Activated CD4-positive, alpha-beta T cell treated with anti-CD3 and anti-CD28 coated beads for 24 hours (primary cell): ENCODE results near the gene WFDC1.
"Not testable (repeated sequence)": the region's sequence is repeated elsewhere in the genome, so short reads cannot be mapped to it uniquely, and the experiment has no call there.

Experiments used
- DNase-seq, 2 donors: peaks; one replicate each; pipeline ENCODE4 v3.0.0-alpha.2; 2020; ENCODE audit warnings: low read depth in 2 of 2

The WFDC1 gene

DNA sequence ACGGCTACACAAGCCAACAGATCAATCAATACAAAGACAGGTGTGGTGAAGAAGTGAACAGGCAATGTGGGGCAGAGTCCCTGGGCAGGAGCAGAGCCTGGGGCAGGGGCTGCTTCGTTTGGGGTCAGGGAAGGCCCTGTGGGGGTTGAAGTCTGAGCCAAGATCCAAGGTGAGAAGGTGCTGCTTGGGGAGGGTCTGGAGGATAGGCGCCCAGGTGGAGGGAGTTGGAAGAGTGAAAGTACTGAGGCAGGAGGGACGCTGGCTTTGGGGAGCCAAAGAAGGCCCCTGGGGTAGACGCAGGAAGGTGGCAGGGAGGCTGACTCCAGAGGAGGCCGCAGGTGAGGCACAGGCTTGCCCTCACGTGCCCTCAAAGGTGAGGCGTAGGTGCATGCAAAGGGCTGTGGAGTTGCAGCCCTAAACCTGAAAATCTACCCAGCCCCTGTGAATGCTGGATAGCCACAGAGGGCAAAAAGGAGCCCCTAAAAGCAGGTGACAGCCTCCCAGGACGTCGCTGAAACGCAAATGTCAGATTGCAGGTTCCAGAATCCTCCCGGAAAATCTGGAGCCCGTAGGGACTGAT, 33.3 kb downstream of the WFDC1 start:
- DNase-seq: no peak

DNA sequence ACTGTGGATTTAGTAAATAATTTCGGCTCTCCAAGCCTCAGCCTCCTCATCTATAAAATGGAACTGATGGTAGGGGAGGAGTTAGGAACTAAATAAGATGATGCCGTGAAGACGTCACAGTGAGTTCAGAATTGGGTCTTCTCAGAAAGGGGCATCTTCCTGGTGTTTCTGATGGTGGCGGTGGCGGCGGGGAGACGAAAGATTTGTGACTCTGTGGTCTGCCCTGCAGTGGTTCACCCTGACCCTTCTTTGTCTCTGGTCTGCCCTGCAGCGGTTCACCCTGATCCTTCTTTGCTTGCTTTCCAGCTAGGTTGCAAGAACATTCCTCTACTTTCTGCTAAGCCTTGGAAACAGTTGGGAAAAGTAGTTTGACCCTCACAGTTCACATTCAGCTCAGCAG, 34.3 kb downstream of the WFDC1 start:
- DNase-seq: no peak

DNA sequence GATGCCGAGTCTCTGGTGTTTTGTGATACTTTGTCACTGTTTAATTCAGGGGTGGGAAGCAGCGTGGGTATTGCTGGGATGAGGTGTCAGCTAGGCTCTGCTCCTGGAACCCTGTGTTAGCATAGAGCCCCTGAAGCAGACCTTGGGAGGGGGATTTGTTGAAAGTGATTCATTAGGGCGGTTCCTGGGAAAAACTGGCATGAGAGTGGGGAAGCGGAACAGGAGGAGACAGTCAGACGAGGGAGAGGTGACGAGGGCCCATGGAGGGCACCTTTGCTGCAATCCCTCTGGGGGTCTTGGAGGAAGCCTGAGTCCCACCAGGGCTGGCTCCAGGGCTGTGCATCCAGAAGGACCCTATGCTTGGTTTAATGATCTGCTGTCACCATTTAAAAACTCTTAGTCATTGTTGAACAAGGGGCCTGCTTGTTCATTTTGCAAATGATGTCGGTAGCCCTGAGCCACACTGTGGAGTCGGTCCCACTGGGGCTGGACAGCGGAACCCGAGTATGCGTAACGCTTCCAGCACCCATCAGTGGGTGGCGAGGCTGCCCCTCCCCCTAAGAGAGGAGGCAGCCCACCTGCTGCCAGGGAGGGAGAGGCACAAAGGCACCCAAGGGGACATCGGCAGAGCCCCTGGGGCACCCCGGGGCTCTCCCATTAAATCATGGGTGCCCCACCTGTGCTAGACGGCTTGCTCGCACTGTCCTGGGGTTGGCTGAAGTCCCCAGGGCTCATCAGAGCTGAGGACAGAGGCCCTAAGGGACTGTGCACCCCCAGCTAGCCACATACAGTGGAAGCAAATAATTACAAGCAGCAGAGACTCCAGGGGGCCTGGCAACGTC, 35.4 kb downstream of the WFDC1 start:
- DNase-seq: no peak

DNA sequence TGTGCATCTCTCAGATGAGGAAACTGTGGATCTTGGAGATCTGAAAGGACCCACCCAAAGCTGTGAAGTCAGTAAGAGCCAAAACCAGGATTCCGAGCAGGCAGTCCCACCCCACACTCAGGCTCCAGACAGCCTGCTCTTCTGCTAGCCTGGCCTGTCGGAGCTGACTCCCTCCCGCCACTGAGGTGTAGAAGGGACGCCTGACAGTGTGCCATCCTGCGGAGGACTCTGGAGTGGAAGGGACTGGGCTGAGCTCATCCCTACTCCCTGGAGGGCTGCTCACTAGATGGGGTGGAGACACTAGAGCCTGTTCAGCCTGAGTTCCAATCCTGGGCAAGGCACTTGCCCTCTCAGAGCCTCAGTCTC, 36.0 kb downstream of the WFDC1 start:
- no peak for DNase-seq

DNA sequence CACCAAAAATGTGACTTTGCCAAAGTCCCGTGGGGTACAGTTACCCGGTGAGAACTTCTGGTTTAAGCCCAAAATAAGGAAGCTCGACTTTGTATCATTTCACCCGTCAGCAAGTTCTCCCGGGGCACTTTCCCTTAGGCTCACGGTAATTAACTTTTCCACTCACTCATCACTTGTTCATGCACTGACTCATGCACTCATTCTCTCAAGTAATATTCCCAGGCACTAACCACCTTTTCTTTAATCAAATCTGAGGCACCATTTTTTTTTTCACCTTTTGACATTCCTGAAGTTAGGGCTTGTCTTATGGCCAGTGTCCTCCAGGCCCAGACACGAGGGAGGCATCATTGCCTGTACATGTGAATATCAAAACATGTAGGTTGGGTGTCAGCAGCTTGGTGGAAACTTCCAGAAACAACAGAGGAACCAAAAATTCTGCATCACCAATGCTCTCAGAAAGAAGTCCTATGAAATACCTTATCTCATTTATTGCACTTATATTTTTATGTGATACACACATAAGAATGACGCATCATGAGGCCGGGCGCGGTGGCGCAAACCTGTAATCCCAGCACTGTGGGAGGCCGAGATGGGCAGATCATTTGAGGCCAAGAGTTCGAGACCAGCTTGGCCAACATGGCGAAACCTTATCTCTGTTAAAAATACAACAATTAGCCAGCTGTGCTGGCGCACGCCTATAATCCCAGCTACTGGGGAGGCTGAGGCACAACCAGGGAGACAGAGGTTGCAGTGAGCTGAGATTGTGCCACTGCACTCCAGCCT, 37.5 kb downstream of the WFDC1 start:
- DNase-seq: no peak

DNA sequence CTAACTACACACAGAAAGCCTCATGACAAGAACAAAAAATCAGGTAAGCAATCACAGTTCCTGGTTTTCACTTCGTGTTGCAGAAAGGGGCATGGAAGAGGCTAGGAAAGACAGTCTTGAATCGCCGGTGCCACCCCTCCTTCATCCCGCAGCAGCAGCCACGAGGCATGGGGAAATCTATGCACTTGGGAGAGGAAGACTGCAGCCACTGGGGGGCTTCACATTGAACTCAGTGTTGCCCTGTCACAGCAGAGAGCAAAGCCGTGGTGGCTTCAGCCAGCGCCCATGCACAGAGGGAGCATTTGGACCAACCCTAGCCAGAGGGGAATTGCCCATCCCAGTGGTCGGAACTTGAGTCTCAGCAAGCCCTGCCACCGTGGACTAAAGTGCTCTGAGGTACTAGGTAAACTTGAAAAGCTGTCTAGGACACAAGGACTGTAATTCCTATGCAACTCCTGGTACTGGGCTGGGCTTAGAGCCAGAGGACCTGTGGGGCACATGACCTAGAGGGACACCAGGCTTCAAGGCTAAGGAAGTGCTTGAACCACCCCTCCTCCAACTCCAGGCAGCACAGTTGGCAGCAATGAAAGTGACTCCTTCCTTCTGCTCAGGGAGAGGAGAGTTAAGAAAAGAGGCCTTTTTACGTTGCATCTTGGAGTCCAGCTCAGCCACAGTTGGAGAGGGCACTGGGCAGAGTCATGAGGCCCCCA, 38.5 kb downstream of the WFDC1 start:
- no peak for DNase-seq

DNA sequence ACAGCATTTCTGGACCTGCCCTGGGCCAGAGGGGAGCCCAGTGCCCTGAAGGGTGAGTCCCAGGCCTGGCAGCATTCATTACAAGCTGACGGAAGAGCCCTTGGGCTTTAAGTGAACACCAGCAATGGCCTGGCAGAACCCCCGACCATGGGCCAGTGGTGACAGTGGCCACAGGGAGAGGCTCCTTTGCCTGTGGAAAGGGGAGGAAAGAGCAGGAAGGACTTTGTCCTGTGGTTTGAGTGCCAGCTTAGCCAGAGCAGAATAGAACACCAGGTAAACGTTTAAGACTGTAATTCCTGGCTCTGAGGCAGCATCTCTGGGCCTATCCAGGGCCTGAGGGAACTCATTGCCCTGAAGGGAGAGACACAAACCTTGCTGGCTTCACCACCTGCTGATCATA, 39.4 kb downstream of the WFDC1 start:
- no peak for DNase-seq

DNA sequence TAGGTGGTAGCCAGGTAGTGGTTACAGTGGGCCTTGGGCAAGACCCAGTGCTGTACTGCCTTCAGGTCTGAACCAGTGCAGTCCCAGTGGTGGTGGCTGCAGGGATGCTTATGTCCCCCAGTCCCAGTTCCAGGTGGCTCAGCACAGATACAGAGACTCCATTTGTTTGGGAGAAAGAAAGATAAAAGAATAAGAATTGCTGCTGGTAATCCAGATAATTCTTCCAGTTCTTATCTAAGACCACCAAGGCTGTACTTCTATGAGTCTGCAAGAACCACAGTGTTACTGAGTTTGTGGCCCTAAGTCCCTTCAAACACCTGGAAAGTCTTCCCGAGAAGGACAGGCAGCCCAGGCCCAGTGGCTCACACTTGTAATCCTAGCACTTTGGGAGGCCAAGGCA, 39.8 kb downstream of the WFDC1 start:
- DNase-seq: no peak

DNA sequence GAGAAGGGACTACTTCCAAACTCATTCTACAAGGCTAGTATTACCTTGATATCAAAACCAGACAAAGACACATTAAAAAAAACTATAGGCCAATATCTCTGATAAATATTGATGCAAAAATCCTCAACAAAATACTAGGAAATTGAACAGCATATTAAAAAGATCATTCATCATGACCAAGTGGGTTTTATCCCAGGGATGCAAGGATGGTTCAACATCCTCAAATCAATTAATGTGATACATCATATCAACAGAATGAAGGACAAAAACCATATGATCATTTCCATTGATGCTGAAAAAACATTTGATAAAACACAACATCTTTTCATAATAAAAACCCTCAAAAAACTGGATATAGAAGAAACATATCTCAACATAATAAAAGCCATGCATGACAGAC, 42.6 kb downstream of the WFDC1 start:
- DNase-seq: not testable (repeated sequence)

DNA sequence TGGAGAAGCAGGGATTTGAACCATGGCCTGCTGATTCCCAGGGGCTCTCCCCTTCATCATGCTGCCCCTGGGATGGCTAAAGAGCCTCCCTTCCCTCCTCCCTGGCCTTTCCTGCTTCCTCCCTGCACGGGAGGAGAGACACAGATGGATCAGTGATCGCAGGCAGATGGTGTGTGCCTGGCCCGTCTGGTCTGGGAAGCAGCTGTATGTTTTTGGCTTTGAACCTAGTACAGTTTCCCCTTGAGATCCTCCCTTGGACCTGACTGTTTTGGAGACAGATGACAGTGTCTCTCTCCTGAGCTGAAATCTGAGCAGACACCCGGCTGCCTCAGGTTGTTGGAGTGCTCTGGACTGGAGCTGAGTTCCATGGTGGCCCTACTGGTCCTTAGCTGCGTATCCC, 44.6 kb downstream of the WFDC1 start:
- no peak for DNase-seq

DNA sequence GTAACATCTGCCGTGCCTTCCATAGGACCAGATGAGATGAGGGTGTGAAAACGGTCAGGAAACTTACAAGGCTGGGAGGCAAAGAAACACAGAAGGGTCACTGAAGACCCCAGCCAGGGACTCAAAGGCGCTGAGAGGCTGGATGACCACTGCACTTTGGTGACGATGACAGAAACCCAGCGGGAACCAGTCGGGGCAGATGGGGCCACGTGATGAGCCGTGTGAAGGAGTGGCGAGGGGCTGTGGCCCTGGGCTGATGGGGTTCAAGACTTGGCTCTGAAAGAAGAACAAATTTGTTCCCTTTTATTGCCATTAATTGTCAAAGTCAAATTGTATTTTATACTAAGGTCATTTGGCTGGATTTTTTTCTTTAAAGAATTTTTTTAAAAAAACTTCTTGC, 45.1 kb downstream of the WFDC1 start:
- no peak for DNase-seq

DNA sequence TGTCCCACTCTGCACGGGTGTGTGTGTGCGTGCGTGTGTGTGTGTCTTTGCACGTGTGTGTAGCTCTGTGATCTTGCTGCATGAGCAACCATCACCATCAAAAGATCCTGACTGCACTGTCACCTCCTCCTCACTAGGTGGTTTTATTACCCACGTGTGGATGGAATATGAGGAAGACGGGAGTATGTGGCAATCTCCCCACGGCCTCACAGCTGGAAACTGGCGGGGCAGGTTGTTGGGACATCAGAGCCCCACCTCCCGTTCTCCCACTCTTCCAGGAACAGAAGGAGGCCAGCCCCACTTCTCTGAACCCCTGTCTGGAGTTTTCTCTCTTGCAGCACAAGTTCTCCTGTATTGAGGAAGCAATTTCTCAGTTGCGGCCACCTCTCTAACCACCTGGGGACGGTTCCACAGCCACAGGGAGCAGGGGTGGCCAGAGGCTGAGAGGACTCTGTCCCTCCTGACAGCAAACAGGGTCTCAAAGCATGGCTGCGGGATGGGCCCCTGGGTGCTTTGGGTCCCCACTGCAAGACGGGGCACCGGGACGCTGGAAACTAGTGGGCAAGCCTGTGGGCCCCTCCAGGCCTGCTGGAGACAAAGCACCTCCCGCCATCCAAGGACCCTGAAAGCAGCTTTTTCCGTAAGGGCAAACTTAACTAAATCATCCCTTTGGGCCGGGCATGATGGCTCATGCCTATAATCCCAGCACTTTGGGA, 45.8 kb downstream of the WFDC1 start:
- no peak for DNase-seq

DNA sequence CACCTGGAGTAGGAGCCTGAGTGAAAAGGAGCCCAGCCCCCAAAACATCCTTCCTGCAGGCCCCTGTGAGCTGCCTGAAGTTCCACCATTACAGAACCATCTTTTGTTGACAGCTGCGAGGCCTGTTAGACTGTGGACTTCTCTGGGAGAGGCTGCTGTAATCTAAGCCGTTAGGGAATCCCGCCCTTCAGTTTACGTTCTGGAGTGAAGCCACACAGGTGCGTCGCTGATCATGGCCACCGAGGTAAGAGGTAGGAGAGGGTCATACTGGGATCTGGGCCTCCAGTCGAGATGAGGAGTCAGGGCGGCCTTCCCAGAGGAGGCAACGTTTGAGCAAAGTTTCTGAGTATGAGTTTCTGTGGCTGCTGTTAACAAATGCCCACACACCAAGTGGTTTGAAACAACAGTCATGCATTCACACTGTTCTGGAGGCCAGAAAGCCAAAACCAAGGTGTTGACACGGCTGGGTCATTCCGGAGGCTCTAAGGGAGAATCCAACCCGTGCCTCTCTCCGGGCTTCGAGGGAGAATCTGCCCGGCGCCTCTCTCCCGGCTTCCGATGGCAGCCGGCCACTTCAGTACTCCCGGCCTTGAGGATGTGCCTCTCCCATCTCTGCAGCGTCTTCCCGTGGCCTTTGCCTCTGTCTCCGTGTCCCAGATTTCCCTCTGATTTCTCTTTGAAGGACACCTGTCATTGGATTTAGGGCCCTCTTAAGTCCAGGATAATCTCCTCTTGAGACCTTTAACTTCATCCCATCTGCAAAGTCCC, 47.0 kb downstream of the WFDC1 start:
- no peak for DNase-seq

DNA sequence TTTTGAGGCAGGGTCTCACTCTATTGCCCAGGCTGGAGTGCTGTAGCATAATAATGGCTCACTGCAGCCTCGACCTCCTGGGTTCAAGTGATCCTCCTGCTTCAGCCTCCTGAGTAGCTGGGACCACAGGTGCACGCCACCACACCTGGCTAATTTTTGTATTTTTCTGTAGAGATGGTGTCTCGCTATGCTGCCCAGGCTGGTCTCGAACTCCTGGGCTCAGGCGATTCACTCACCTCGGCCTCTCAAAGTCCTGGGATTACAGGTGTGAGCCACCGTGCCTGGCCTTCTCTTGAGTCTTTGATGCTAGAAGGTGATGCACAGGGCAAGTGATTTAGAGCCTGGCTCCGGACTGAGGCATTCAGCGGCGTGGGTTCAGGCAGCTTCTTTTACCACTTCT, 49.1 kb downstream of the WFDC1 start:
- DNase-seq: not testable (repeated sequence)

DNA sequence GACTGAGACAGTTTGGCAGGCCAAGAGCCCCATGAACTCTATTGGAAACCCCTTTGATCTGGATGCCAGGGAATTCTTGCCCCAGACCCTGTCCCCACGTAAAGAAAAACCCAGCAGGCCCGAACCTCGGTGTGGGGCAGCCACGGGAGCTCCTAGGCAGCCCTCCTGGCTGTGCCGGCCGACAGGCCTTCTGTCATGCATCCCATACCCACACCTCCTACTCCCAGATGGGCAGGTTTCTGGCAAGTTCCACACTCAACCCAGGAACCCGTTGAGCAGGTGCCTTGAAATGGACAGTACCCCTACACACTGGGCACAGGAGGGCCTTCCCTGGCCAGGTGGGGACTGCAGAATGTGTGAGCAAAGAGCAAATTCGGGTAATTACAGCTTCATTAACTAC, 50.1 kb downstream of the WFDC1 start:
- DNase-seq: no peak

DNA sequence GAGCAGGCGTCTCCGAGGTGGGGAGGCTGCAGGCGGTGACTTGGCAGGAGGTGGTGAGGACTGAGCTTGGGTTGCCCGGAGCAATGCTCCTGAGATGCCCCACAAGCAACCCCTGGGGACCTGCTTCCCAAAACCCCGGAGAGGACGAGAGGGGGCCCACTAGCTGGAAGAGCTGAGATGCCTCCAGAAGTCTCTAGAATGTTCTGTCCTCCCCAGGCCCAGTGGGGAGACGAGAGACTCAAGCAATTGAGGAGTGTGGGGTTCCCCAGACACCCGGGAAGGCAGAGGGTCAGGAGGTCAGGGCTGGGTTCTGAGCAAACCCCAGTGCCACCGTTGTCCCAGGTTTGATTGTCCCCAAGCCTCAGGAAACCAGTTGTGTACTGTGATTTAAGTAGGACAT, 52.5 kb downstream of the WFDC1 start:
- DNase-seq: no peak

DNA sequence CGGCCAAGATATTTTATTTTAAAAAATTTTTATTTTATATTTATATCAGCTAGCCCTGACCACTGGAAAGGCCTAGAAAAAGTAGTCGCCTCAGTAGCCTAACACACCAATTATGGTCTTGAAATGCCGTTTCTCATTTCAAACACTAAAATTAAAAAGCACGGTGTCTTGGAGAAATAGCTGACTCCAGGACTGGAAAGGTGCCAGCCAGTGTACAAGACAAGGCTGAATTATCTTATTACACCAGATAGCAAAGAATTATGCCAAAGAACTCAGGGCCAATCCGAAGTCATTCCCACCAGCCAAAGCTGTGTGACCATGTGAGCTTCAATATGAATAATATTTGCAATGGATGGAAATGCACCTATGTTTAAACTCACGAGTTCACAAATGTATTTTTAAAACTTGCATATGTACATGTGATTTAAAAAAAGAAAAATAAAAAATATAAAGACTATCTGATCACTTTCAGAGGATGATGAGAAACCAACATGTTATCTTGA, 53.8 kb downstream of the WFDC1 start:
- no peak for DNase-seq

DNA sequence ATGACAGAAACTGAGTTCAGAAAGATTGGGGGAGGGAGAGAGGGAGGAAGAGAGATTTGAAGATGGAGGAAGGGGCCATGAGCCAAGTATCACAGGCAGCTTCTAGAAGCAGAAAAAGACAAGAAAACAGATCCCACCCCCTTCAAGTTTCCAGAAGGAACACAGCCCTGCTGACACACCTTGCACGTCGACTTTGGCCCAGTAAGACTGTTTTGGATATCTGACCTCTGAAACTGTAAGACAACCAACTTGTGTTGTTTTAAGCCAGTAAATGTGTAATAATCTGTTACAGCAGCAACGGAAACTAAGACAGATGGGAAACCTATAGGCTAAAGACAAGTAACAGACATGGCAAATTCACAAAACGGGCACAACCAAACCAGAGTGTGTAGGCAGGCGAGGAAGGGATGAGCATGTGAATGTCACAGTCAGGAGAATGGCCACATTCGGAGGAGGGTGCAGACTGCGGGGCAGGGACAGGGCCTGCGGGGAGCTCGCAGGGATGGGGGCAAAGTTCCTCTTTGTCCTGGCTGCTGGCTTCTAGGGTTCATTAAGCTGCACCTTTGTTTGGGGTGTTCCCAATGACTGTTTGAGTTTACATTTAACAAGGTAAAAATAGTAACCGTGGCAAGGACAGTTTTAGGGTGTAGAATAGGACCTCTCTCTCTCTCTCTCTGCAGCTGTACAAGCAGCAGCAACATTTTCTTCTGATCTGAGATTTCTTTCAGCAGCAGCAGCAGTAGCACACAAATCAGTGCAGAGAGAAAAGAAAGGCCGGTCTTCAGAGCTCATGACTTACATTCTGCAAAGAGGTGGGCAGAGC, 55.4 kb downstream of the WFDC1 start:
- no peak for DNase-seq

DNA sequence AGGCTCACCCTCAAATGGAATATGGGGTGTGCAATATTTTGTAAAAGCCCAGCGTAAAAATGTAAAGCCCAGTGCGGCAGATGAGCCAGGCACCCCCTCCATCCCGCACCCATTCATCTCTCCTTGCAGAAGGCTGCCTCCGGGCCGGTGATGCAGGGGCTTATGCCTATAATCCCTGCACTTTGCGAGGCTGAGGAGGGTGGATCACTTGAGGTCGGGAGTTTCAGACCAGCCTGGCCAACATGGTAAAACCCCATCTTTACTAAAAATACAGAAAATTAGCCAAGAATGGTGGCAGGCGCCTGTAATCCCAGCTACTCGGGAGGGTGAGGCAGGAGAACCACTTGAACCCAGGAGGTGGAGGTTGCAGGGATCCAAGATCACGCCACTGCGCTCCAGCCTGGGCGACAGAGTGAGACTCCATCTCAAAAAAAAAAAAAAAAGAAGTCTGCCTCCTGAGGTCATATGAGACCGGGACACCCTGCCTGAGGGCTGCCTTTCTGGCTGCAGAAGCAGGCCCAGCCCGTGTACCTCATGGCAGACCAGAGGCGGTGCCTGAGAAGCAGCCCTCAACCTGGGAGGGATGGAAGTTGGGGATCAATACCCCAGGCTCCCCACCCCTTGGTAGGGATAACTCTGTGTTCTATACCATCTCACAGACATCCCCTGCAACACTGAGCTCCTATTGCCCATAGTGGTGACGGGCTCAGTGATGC, 56.2 kb downstream of the WFDC1 start:
- DNase-seq: no peak
